HCT116 (cell line): ENCODE results near the gene GRIN2D. TPM values are rescaled to one million over a fixed set of nuclear protein-coding genes. Genes with fewer than 3 reads are reported as not detected.

Experiments
- ATAC-seq: fragments of 200-7000 bp; cut with Tn5 transposase; 2 replicates; pipeline ENCODE4 v1.9.1; 2020; ENCODE audit warnings: mild to moderate bottlenecking, moderate library complexity
- BruUV-seq: library from RNA; stranded (reverse); fragments of 400-500 nt; replicated peaks from 2 replicates; lab custom pipeline; 2021; lab: Mats Ljungman, UMichigan
- CTCF ChIA-PET: fragments of 300-600 bp; sonication (Branson Sonifier 250); formaldehyde crosslinking; loops from one replicate; lab custom pipeline; 2021; ENCODE audit warnings: antibody characterized with exemption; lab: Charles Lee
- POLR2A ChIA-PET: fragments of 300-600, 350-600 bp; sonication (Branson Sonifier 250); formaldehyde crosslinking; loops from one replicate; lab custom pipeline; 2021; ENCODE audit warnings: antibody characterized with exemption; lab: Charles Lee
- RAD21 ChIA-PET, 2 experiments: fragments of 300-600 bp; sonication (Branson Sonifier 250); formaldehyde crosslinking; loops; one replicate each; lab custom pipeline; 2023; ENCODE audit warnings: low total read pairs in 2 of 2; ENCODE audit not compliant: uncharacterized antibody in 2 of 2, unreplicated experiment in 2 of 2, low non-redundant PET in 1 of 2; lab: Charles Lee
- DNase-seq: peaks from one replicate; pipeline ENCODE4 v3.0.0-alpha.2; 2010; ENCODE audit warnings: low read depth, low spot score
- H2AFZ ChIP-seq: fragments of 200-600 bp; shearing (Covaris generic), sonication (generic); 2 replicates; pipeline ENCODE4 v1.6.1; 2017; ENCODE audit warnings: low read depth, mixed run types, mixed read lengths, antibody characterized with exemption, low read length; ENCODE audit not compliant: poor library complexity, severe bottlenecking
- H3K27ac ChIP-seq: 2 replicates; pipeline ENCODE4 v1.5.1; 2012; ENCODE audit warnings: low read depth, low read length
- H3K27me3 ChIP-seq: fragments of 200-600 bp; sonication (generic); 2 replicates; pipeline ENCODE4 v1.6.1; 2016; ENCODE audit warnings: mixed run types, low read length, mixed read lengths; ENCODE audit not compliant: insufficient read depth
- H3K36me3 ChIP-seq, 2 experiments: fragments of 200-500 bp in 1 of 2; fragments of 200-600 bp in 1 of 2; sonication (Bioruptor generic) in 1 of 2; sonication (generic) in 1 of 2; 2 replicates each; pipeline versions ENCODE4 v1.5.1 to v1.6.1; 2014 to 2016; ENCODE audit warnings: low read length in 2 of 2, inconsistent platforms in 1 of 2, mixed read lengths in 1 of 2, mixed run types in 1 of 2; ENCODE audit not compliant: insufficient read depth in 2 of 2, control insufficient read depth in 1 of 2
- H3K4me1 ChIP-seq, 2 experiments: fragments of 200-600 bp in 1 of 2; sonication (generic) in 1 of 2; 2 replicates each; pipeline versions ENCODE4 v1.5.1 to v1.6.1; 2012 to 2017; ENCODE audit warnings: low read length in 2 of 2, inconsistent platforms in 1 of 2, mild to moderate bottlenecking in 1 of 2, mixed read lengths in 1 of 2, mixed run types in 1 of 2, moderate library complexity in 1 of 2; ENCODE audit not compliant: insufficient read depth in 2 of 2, control insufficient read depth in 1 of 2
- H3K4me2 ChIP-seq: fragments of 200-600 bp; sonication (generic); 2 replicates; pipeline ENCODE4 v1.6.1; 2017; ENCODE audit warnings: mixed run types, low read length, mixed read lengths
- H3K4me3 ChIP-seq, 2 experiments: fragments of 200-600 bp in 1 of 2; sonication (generic) in 1 of 2; replicated peaks in 1 of 2; 2 replicates each; pipeline ENCODE4 v1.5.1; 2011 to 2016; ENCODE audit warnings: low read length in 2 of 2, control low read depth in 1 of 2, low read depth in 1 of 2, mild to moderate bottlenecking in 1 of 2, mixed read lengths in 1 of 2, mixed run types in 1 of 2
- H3K79me2 ChIP-seq: fragments of 200-600 bp; sonication (generic); 2 replicates; pipeline ENCODE4 v1.6.1; 2017; ENCODE audit warnings: mild to moderate bottlenecking, mixed run types, low read length, moderate library complexity, mixed read lengths; ENCODE audit not compliant: insufficient read depth
- H3K9ac ChIP-seq: fragments of 200-600 bp; sonication (generic); 2 replicates; pipeline ENCODE4 v1.6.1; 2016; ENCODE audit warnings: low read length, mixed read lengths
- H3K9me2 ChIP-seq: fragments of 200-600 bp; sonication (generic), shearing (Covaris generic); 2 replicates; pipeline ENCODE4 v1.6.1; 2017; ENCODE audit warnings: mixed run types, mild to moderate bottlenecking, moderate library complexity; ENCODE audit not compliant: insufficient read depth
- H3K9me3 ChIP-seq, 2 experiments: fragments of 200-500 bp in 1 of 2; fragments of 200-600 bp in 1 of 2; sonication (Bioruptor generic) in 1 of 2; sonication (generic) in 1 of 2; 2 replicates each; pipeline ENCODE4 v1.6.1; 2014 to 2017; ENCODE audit warnings: low read length in 2 of 2, mixed read lengths in 2 of 2, inconsistent platforms in 1 of 2, low read depth in 1 of 2, mild to moderate bottlenecking in 1 of 2, mixed run types in 1 of 2, moderate library complexity in 1 of 2; ENCODE audit not compliant: control insufficient read depth in 1 of 2, insufficient read depth in 1 of 2
- H4K20me1 ChIP-seq: fragments of 200-600 bp; sonication (generic), shearing (Covaris generic); 2 replicates; pipeline ENCODE4 v1.6.1; 2017; ENCODE audit warnings: mixed run types, mild to moderate bottlenecking, moderate library complexity; ENCODE audit not compliant: insufficient read depth
- ATF3 ChIP-seq: IDR thresholded peaks from 2 replicates; pipeline ENCODE4 v1.6.1; 2012
- EZH2 ChIP-seq: fragments of 200-600 bp; sonication (generic); IDR thresholded peaks from 2 replicates; pipeline ENCODE4 v1.6.1; 2017; ENCODE audit warnings: antibody characterized with exemption, mixed run types
- EZH2phosphoT487 ChIP-seq: fragments of 200-600 bp; IDR thresholded peaks from 2 replicates; pipeline ENCODE4 v1.6.1; 2018; ENCODE audit warnings: antibody characterized with exemption, borderline replicate concordance
- POLR2AphosphoS5 ChIP-seq: IDR thresholded peaks from 2 replicates; pipeline ENCODE4 v1.6.1; 2011; ENCODE audit warnings: mild to moderate bottlenecking, low read depth, low read length, moderate library complexity
- SP1 ChIP-seq: IDR thresholded peaks from 2 replicates; pipeline ENCODE4 v1.6.1; 2012; ENCODE audit warnings: low read depth
- intact Hi-C: fragments of 100-400 bp; cut with micrococcal nuclease; formaldehyde crosslinking; loops from 2 replicates; pipeline ENCODE4 v1.10.0; 2022
- total RNA-seq: library from RNA; stranded (reverse); gene quantifications from one replicate; pipeline ENCODE4 v1.2.1, GENCODE V29; 2021; ENCODE audit not compliant: unreplicated experiment
- TF ChIP-seq, protein P1 (sequence below): IDR thresholded peaks from 2 replicates; pipeline ENCODE4 v1.6.1; 2012; ENCODE audit warnings: low read depth

The GRIN2D gene
- total RNA-seq, 1 experiment from 2014 or later, result 26.2 TPM

- ChIA-PET RAD21 (no interaction called here), CTCF (no interaction called here), POLR2A (no interaction called here)
- no peaks in the 10 kb centered on the region for H3K9me2 ChIP-seq
- no TSS peak for BruUV-seq
- no peak for TF ChIP-seq EZH2phosphoT487
- no peak for TF ChIP-seq POLR2AphosphoS5
- no peak for TF ChIP-seq ATF3
- TF ChIP-seq, protein P1, sequence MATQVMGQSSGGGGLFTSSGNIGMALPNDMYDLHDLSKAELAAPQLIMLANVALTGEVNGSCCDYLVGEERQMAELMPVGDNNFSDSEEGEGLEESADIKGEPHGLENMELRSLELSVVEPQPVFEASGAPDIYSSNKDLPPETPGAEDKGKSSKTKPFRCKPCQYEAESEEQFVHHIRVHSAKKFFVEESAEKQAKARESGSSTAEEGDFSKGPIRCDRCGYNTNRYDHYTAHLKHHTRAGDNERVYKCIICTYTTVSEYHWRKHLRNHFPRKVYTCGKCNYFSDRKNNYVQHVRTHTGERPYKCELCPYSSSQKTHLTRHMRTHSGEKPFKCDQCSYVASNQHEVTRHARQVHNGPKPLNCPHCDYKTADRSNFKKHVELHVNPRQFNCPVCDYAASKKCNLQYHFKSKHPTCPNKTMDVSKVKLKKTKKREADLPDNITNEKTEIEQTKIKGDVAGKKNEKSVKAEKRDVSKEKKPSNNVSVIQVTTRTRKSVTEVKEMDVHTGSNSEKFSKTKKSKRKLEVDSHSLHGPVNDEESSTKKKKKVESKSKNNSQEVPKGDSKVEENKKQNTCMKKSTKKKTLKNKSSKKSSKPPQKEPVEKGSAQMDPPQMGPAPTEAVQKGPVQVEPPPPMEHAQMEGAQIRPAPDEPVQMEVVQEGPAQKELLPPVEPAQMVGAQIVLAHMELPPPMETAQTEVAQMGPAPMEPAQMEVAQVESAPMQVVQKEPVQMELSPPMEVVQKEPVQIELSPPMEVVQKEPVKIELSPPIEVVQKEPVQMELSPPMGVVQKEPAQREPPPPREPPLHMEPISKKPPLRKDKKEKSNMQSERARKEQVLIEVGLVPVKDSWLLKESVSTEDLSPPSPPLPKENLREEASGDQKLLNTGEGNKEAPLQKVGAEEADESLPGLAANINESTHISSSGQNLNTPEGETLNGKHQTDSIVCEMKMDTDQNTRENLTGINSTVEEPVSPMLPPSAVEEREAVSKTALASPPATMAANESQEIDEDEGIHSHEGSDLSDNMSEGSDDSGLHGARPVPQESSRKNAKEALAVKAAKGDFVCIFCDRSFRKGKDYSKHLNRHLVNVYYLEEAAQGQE, result no peak
- TF ChIP-seq SP1, result no peak
- no peak for TF ChIP-seq EZH2
- H3K79me2 ChIP-seq, result no peaks in the 10 kb centered on the region
- H3K4me2 ChIP-seq, result no peak overlapping the region
- H3K9me3 ChIP-seq, result no peaks in the 10 kb centered on the region
- no peaks in the 10 kb centered on the region for H3K27me3 ChIP-seq
- no peak overlapping the region for H3K27ac ChIP-seq
- H3K36me3 ChIP-seq, result no peaks in the 10 kb centered on the region
- H3K9ac ChIP-seq, result no peak overlapping the region
- ATAC-seq, result no peak
- no peaks in the 10 kb centered on the region for H4K20me1 ChIP-seq
- intact Hi-C loops, result no loop called here
- H3K4me1 ChIP-seq, result peaks cover 5 to 24% of the 10 kb centered on the region in 2 experiments
- no peak overlapping the region for H2AFZ ChIP-seq
- H3K4me3 ChIP-seq, result no peak overlapping the region
- DNase-seq, result no peak
Observed at GRCh38 chr19:48365602-48366001, 27.9 kb upstream of the GRIN2D start.
